Measurements from ENCODE around the gene H6PD. TPM values are rescaled to one million over a fixed set of nuclear protein-coding genes. Genes with fewer than 3 reads are reported as not detected.

H6PD gene
- total and polyA plus RNA-seq, 2 experiments from 2014 or later: 1.2 to 4.7 TPM

- no peak overlapping the region for H2AFZ ChIP-seq
- TF ChIP-seq POLR2AphosphoS5 (IDR thresholded peaks at IDR 0.05; ENCODE audit: low read depth): no peak
- no peak for TF ChIP-seq JUNB (IDR thresholded peaks at IDR 0.05; ENCODE audit: unreplicated experiment)
- no peak for TF ChIP-seq CTCF (conservative IDR thresholded peaks at IDR 0.05; ENCODE audit: low read depth in 2 of 2)
- TF ChIP-seq CREB1 (CRISPR knock-in tag; IDR thresholded peaks at IDR 0.05; ENCODE audit: low read depth): no peak
- no peak for TF ChIP-seq NANOG (IDR thresholded peaks at IDR 0.05; ENCODE audit: borderline replicate concordance)
- no peak for TF ChIP-seq ZNF114 (CRISPR knock-in tag; IDR thresholded peaks at IDR 0.05)
- TF ChIP-seq REST (IDR thresholded peaks at IDR 0.05; ENCODE audit: unreplicated experiment): no peak
- TF ChIP-seq EZH2phosphoT487 (IDR thresholded peaks at IDR 0.05; ENCODE audit: unreplicated experiment): no peak
- no peak for TF ChIP-seq ZNF331 (CRISPR knock-in tag; IDR thresholded peaks at IDR 0.05; ENCODE audit: low read depth)
- TF ChIP-seq STAT1 (IDR thresholded peaks at IDR 0.05; ENCODE audit: unreplicated experiment): no peak
- TF ChIP-seq EZH2 (IDR thresholded peaks at IDR 0.05; ENCODE audit: low read depth, unreplicated experiment): no peak
- no peak for TF ChIP-seq ETS1 (IDR thresholded peaks at IDR 0.05)
- TF ChIP-seq ZNF462 (CRISPR knock-in tag; IDR thresholded peaks at IDR 0.05): no peak
- H3K4me1 ChIP-seq (ENCODE audit: insufficient read depth): peaks cover 25% of the 10 kb centered on the region
- no peak overlapping the region for H3K4me3 ChIP-seq
- H3F3A ChIP-seq (replicated peaks; ENCODE audit: low read depth): peaks cover 6% of the 10 kb centered on the region; the same call in 1 of the 2 replicates
- DNase-seq (ENCODE audit: low spot score) (no peak), ATAC-seq (no peak)
- no peak overlapping the region for H3K4me2 ChIP-seq
- Mint-ChIP-seq H3K4me3 (no peak overlapping the region), H3K36me3 (ENCODE audit: low read depth) (no peaks in the 10 kb centered on the region; the same call in 2 of the 3 replicates), H3K27ac (no peak overlapping the region), H3K4me1 (peaks cover 33% of the 10 kb centered on the region), H3K9me3 (no peaks in the 10 kb centered on the region), H3K27me3 (ENCODE audit: insufficient read depth, low read depth, poor library complexity) (peaks cover 8% of the 10 kb centered on the region)
- no peaks in the 10 kb centered on the region for H3K9me2 ChIP-seq (ENCODE audit: insufficient read depth)
- no peaks in the 10 kb centered on the region for H4K20me1 ChIP-seq (replicated peaks; ENCODE audit: insufficient read depth)
- H3K27me3 ChIP-seq (ENCODE audit: insufficient read depth): no peaks in the 10 kb centered on the region
- H3K79me2 ChIP-seq (replicated peaks; ENCODE audit: insufficient read depth): no peaks in the 10 kb centered on the region
- no peaks in the 10 kb centered on the region for H3K36me3 ChIP-seq (ENCODE audit: insufficient read depth)
- H3K27ac ChIP-seq (ENCODE audit: low read depth): no peak overlapping the region
These were observed 4.0 kb downstream of the H6PD start for GRCh38 chr1:9238550-9238949.
